BE2C (cell line): ENCODE data around the gene PFN1.
A peak's percentile ranks its signal among the peaks of the same experiment; 100 is the strongest.

ENCODE experiments used
- DNase-seq: peaks from one replicate; pipeline ENCODE4 v3.0.0-alpha.2; 2020
- H3K27me3 ChIP-seq: fragments of 250-450 bp; sonication (Bioruptor Pico); 2 replicates; pipeline ENCODE4 v1.5.1; 2020; ENCODE audit warnings: mild to moderate bottlenecking
- H3K36me3 ChIP-seq: fragments of 250-450 bp; sonication (Bioruptor Pico); 2 replicates; pipeline ENCODE4 v1.5.1; 2020; ENCODE audit warnings: mild to moderate bottlenecking
- H3K4me1 ChIP-seq: fragments of 250-450 bp; sonication (Bioruptor Pico); 2 replicates; pipeline ENCODE4 v1.5.1; 2020
- H3K4me3 ChIP-seq: 2 replicates; pipeline ENCODE4 v1.5.1; 2011; ENCODE audit warnings: low read depth, low read length
- H3K9me3 ChIP-seq: fragments of 250-450 bp; sonication (Bioruptor Pico); 2 replicates; pipeline ENCODE4 v1.5.1; 2020
- TF ChIP-seq, protein P1 (sequence below): IDR thresholded peaks from 2 replicates; pipeline ENCODE4 v1.5.1; 2012; ENCODE audit warnings: mild to moderate bottlenecking, low read depth, low read length

The PFN1 gene

DNA sequence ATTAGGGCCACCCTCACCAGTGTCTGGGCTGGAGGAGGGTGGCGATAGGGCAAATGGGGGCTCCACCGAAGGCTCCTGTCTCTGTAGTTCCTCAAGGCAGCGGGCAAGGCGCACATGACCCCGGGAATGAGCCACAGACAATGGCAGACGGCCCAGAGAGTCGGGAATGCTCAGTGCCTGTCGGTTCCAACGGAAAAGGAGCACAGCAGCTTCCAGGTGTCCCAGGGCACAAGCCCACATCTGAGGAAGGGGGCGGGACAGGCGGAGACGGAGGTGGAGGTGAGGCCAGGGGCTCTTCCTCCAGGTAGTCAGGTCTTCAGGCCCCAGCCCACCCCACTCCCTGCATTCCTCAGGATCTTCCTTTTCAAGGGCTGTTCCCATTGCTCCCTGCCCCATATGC lies 24.4 kb upstream of the PFN1 start:
- H3K9me3 ChIP-seq = no peaks in the 10 kb centered on the region
- H3K4me1 ChIP-seq = no peaks in the 10 kb centered on the region
- TF ChIP-seq, protein P1, sequence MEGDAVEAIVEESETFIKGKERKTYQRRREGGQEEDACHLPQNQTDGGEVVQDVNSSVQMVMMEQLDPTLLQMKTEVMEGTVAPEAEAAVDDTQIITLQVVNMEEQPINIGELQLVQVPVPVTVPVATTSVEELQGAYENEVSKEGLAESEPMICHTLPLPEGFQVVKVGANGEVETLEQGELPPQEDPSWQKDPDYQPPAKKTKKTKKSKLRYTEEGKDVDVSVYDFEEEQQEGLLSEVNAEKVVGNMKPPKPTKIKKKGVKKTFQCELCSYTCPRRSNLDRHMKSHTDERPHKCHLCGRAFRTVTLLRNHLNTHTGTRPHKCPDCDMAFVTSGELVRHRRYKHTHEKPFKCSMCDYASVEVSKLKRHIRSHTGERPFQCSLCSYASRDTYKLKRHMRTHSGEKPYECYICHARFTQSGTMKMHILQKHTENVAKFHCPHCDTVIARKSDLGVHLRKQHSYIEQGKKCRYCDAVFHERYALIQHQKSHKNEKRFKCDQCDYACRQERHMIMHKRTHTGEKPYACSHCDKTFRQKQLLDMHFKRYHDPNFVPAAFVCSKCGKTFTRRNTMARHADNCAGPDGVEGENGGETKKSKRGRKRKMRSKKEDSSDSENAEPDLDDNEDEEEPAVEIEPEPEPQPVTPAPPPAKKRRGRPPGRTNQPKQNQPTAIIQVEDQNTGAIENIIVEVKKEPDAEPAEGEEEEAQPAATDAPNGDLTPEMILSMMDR = no peak
- no peaks in the 10 kb centered on the region for H3K36me3 ChIP-seq
- H3K4me3 ChIP-seq = no peak overlapping the region
- H3K27me3 ChIP-seq = no peaks in the 10 kb centered on the region
- DNase-seq = no peak

DNA sequence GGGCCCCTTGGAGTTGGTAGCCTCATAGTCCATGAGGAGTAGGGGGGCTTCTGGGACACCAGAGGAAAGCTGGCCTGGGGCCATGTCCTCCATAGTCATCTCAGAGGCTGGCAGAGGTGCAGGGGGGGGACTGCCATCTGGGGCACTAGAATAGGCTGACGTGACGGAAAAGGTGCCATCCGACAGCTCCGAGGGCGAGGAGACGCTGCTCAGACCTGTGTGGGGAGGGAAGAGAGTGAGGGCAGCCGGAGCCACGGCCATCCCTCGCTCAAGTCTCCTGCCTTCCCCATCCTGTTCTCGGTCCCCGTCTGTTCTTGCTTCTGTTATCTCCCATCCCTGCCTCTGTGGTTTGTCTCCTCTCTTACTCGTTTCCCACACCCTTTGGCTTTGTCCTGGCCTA lies 24.0 kb upstream of the PFN1 start:
- no peak for DNase-seq
- H3K4me3 ChIP-seq = no peak overlapping the region
- TF ChIP-seq, protein P1 = no peak
- no peaks in the 10 kb centered on the region for H3K4me1 ChIP-seq
- no peaks in the 10 kb centered on the region for H3K27me3 ChIP-seq
- no peaks in the 10 kb centered on the region for H3K9me3 ChIP-seq
- H3K36me3 ChIP-seq = no peaks in the 10 kb centered on the region

DNA sequence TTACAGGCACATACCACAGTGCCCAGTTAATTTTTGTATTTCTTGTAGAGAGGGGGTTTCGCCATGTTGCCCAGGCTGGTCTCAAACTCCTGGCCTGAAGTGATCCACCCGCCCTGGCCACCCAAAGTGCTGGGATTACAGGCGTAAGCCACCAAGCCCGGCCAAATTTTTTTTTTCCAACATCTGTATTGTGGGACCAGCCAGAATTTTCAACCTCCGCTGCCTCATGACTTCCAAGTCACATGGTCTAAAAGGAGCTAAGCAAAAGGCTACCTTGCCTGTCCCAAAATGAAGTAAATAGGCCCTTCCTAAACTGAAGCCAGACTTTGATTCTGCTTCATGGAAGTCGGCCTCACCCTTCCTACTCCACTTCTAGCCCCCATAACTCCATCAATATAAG lies 23.5 kb upstream of the PFN1 start:
- H3K9me3 ChIP-seq = no peaks in the 10 kb centered on the region
- H3K27me3 ChIP-seq = no peaks in the 10 kb centered on the region
- TF ChIP-seq, protein P1 = no peak
- DNase-seq = no peak
- H3K4me1 ChIP-seq = no peaks in the 10 kb centered on the region
- no peak overlapping the region for H3K4me3 ChIP-seq
- no peaks in the 10 kb centered on the region for H3K36me3 ChIP-seq

DNA sequence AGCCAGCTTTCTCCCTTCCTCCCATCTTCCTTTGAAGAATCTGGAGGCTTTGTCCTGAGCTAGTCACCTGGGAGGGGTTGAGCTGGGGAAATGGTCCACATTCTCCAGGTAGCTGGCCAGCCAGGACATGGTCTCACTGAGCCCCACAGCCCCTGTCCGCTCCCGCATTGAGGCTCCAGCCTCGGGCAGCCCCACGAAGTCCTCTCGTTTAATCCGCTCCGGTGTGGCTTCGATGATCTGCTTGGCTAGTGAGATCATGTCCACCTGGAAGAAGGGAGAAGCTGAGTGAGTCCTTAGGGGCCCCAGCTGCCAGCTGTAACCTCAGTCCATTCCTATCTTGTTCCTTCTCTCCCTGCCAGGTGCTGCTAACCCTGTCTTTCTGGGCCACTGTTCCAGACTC lies 21.9 kb upstream of the PFN1 start:
- Histone ChIP-seq H3K9me3 (no peaks in the 10 kb centered on the region), H3K36me3 (no peaks in the 10 kb centered on the region; the same call in 1 of the 2 replicates), H3K27me3 (no peaks in the 10 kb centered on the region), H3K4me1 (no peaks in the 10 kb centered on the region), H3K4me3 (no peak overlapping the region)
- no peak for DNase-seq
- TF ChIP-seq, protein P1 = no peak

DNA sequence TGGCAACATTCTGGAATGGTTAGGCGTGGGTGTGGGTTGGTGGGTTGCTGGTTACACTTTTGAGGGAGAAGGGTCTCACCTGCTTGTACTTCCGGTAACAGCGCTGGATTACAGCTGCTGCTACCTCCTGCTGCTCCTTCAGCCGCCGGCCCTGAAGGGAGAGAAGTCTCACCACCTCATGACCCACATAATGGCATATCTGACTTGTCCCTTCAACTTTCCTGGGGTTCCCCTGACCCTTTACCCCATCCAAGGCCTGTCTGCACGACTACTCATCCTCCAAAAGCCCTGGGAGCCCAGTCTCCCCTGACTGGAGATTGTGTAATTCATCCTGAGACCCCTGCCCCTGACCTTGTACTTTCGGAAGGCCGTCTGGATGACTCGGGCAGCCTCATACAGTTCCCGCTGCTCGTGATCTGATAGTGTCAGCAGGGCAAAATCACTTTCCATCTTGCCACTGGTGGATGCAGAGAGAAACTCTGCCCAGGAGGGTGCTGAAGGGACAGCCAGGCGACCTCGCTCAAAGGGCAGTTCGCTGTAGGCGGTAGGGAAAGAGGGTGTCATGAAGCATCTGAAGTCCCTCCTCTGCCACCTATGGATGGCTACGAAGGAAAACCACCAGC lies 21.3 kb upstream of the PFN1 start:
- TF ChIP-seq, protein P1 = no peak
- Histone ChIP-seq H3K4me1 (no peaks in the 10 kb centered on the region), H3K4me3 (peak overlapping the region; percentile 76), H3K9me3 (no peaks in the 10 kb centered on the region), H3K27me3 (no peaks in the 10 kb centered on the region), H3K36me3 (no peaks in the 10 kb centered on the region; the same call in 1 of the 2 replicates)
- no peak for DNase-seq

DNA sequence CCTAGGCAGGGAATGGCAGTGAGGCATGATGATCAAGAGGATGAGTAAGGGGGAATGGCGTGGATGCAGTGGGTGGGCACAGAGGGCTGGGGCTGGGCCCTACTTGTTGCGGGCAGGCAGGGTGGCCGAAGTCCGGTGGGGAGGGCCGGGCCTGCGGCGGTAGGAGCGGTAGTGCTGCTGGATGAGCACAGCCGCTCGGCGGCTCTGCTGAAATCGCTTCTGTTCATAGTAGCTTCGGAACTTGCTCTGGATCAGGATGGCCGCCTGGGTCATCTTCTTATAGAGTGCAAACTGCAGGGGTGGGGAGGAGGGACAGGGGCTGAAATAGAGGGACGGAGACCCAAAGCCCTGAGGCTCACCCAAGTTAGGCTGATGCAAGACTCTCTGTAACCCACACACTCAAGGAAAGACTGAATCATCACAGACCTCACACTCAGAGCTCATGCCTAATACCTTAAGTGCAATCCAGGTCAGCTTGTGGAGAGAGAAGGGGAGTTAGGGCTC lies 20.8 kb upstream of the PFN1 start:
- Histone ChIP-seq H3K27me3 (no peaks in the 10 kb centered on the region), H3K36me3 (no peaks in the 10 kb centered on the region; the same call in 1 of the 2 replicates), H3K9me3 (no peaks in the 10 kb centered on the region), H3K4me3 (peak overlapping the region; percentile 76), H3K4me1 (no peaks in the 10 kb centered on the region)
- TF ChIP-seq, protein P1 = no peak
- DNase-seq = no peak
